ENCODE data around the gene ABLIM1. TPM values are rescaled to one million over a fixed set of nuclear protein-coding genes. Genes with fewer than 3 reads are reported as not detected.

Gene ABLIM1
- polyA plus RNA-seq, 5 donors = 38.2 to 68.6 (median 63.6) TPM

DNA sequence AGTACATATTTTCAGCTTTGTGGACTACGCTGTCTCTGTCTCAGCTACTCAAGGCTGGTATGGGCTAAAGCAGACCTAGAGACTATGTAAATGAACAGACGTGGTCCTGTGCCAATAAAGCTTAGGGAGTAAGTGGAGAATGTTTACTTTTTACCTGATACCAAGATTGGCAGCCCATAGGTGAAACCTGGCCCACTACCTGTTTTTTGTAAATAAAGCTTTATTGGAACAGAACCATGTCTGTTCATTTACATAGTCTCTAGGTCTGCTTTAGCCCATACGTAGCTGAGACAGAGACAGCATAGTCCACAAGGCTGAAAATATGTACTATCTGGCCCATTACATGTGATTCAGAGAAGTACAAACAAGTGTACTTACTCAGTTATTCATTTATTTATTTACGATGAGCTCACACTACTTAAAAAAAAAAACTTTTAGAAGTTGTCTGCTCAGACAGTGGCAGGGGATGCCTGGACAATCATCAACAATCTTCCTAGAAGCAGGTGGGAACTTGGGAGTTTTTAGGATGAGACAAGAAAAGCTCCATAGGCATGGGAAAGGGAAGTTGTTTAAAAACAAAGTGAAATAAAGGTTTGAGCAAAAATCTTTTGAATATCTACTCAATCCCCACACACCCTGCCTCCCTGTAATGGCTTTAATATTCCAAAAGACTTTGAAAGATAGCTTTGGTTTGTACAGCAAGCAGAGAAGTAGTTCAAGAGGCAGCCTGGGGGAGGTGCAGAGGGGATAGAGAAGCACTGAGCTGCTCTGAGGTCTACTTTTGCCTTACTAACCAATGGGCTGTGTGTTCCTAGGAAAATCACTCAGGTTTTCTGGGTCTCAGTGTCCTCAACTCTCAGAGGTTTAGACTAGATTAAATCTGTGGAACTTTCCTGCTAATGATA is 139.4 kb downstream of the ABLIM1 start:
- no peak for DNase-seq

DNA sequence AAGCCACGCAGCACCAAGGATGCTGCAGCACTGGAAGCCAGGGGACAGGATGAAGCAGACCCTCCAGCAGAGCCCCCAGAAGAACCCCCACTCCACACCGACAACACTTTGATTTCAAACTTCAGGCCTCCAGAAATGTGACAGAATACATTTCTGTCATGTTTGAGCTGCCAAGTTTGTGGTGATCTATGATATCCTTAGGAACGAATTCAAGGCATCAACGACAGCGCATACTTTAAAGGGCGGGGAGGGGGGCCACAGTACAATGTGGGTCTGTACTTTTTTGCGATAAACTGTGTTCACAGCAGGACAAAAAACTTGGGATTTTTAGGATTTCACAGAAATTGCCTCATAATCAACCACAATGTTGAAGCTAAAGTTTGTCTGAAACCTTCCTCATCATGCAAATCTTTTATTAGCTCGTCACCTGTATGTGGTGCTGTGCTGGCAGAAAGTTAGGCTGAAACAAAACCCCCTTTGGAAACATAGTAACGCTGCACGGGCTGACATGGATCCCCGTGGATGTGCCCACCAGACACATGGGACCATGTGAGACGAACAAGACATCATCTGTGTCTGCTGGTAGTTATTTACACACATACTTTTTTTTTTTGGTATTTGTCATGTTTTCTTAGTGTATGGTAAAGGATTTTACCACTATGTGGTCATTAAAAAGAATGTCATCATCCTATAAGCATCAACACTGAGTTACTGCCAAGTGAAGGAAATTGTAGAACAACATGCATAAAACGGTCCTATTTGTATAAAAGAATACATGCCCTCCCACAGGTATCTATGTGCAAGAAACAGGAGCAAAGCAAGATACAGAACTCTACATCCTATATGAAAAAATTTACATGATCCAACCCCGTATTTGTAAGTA is 140.5 kb downstream of the ABLIM1 start:
- DNase-seq = no peak

DNA sequence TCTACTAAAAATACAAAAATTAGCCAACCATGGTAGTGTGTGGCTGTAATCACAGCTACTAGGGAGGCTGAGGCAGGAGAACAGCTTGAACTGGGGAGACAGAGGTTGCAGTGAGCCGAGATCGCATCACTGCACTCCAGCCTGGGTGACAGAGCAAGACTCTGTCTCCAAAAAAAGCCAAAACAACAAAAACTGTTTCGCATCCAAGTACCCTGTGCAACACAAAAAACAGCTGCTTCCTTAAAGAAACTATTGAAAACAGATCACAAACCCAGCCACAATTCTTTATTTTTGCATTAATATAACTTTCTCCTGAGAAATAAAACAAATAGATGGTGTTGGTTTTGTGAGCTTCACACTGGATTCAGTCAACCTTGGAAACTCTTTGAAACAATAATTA is 141.7 kb downstream of the ABLIM1 start:
- DNase-seq = no peak

DNA sequence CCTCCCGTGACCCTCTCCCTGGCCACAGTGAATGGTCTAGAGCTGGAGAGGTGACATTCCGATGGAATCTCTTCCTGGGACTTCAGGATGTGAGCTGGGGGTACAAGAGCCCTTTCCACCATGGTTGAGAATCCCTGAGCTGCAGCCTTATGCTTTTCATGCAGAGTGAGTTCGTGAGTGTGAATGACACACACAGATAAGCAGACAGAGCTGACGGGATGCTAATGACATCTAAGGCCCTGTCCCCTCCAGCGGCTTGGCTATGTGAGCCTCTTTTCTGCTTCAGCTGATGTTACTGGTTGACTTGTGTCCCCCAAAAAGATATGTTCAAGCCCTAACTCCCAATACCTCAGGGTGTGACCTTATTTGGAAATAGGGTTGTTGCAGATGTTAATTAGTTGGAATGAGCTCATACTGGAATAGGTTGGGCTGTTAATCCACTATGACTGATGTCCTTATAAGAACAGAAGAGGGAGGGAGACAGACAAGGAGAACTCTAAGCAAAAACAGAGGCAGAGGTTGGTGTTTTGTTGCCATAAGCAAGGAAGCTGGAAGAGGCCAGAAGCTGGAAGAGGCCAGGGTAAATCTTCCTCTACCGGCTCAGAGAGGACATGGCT is 142.7 kb downstream of the ABLIM1 start:
- no peak for DNase-seq

DNA sequence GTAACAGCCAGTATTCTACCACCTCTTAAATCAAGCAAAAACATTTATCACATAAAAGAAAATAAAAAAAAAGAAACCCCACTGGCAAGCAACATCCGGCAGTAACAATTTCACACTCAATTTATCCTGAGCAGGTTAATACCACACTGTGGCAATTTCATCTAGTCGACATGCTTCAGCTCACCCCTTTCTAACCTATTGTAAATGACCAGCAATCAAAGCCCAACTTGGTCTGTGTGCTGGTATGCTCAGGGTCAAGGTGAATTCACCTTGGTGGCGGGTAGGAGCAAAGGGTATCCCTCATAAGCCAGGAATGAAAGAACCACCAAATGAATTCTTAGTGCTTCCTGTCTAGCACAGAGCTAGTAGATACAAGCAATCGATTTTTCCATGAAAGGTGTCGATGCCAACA is 144.7 kb downstream of the ABLIM1 start:
- no peak for DNase-seq

DNA sequence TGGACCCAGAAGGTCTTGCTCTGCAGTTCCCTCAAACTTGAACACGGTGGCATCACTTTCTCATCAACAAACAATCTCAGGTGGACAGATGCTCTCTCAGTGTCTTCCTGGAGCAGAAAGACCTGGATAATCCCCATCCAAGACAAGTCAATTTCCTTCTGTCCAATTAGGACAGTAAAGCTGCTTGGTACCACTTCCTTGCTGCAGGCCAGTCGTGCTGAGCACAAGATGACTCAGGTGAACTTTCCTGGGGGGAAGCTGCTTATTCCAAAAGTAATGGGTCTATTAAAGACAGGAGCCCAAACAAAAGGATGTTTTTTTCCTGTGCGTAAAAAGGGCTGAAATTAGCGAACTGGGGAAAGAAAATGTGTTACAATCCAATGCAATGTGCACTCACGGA is 146.2 kb downstream of the ABLIM1 start:
- DNase-seq = no peak

DNA sequence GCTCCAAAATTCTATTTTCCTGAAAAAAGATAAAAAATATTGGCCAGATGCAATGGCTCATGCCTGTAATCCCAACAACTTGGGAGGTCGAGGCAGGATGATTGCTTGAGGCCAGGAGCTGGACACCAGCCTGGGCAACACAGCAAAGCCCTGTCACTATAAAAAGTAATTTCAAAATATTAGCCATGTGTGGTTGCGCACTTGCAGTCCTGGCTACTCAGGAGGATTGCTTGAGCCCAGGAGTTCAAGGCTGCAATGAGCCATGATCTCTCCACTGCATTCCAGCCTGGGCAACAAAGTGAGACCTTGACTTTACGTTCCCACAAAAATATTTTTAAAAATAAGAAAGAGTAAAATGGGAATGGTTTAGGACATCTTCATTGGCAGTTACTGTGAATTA is 149.7 kb downstream of the ABLIM1 start:
- no peak for DNase-seq

DNA sequence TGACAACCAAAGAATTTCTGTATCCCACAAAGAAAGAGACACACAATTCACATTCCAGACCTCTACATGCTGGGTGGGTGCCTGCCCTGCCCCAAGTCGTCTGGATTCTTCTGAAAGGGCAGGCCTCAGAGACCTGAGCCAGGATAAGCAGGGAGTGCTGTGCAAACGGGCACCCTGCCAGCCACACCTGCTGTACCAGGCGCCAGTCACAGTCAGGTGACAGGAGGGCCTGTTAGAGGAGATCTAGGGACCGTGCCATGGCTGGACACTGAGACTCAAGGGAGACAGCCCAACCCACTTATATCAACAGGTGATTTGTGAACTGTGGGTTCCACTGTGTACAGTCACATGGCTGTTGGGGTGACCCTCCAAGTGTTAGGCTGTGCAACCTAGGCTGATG is 150.6 kb downstream of the ABLIM1 start:
- no peak for DNase-seq

DNA sequence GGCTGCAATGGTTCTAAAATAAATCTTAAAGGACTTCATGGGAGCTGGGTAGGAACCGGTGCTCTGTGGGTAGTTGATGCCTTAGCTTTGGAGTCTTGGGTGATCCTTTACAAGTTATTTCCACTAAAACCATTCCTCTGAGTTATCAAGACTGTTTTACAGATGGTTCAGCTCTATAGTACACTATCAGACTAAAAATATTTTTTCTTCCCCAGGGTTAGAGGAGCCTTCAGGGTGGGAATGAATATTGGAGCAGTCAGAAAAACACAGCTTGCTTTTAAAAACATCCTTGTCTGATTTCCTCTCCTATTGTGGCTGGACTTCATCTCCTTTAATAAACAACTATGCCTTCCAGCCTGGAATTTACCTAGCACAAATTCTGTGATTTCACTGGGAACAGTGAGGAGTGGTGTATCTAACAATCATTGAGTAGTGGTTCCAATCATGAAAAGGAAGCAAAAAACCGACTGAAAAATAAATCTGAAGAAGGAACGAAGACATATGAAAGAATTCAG is 151.1 kb downstream of the ABLIM1 start:
- no peak for DNase-seq

DNA sequence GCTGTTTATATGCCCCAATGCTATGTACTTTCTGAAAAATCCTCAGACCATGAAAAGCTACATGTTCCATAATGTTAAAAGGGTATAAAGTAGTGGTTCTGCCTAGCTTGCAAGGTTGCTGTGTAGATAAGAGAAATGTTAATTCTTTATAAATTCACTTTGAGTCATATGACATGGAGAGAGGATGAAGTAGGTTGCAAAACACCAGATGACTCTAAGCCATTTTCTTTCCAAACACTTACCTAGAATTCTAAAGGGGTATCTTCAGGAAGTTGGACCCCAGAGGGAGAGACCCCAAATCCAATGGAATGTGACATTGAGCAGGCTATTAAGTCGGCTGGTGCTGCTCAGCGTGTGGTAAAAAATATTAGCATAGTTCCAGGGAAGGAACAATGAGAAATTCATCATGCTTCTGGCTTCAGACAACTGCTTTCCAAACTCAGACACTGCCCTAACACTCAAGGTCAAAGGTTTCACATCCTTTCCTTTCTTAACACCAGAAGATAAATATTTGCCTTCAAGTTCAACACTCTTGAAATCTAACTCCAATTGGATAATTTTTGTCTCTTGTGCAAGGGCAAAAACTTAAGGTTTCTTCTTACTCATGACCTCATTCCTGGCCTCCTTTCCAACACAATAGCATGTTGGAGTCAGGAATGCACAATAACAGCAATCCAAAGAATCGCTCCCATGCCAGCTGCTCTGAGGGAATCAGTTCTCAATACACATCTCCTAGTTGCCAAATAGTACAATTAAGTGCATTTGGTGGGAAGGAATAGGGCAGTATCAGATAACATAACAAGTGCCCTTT is 153.1 kb downstream of the ABLIM1 start:
- no peak for DNase-seq

DNA sequence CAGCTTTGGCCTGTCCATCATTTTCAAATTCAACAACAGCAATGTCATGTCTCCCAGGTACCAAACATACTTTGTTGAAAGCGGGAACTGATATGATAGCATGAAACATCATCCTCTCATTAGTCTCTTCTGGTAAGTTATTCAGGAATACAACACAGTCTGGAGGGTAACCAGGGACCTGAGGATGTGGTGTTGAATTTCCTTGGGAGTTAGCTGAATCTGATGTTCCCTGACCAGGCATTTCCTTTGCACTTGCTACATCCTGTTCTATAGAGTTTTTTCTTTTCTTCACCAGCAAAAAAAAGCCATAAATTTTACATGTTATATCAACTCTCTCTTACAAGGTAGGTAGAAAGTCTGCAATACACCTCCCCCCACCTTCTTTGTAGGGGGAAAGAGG is 156.0 kb downstream of the ABLIM1 start:
- no peak for DNase-seq

DNA sequence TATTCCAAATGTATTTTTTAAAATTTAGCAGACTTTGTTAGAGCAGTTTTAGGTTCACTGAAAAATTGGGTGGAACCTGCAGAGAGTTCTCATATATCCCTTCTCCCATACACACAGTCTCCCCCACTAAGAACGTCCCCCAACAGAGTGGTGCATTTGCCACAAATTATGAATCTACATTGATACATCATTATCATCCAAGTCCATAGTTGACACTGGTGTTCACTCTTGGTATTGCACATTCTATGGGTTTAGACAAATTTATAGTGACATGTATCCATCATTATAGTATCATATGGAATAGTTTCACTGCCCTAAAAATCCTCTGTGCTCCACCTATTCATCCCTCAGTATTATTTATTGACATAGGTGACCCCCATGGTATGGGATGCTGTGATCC is 156.4 kb downstream of the ABLIM1 start:
- no peak for DNase-seq

DNA sequence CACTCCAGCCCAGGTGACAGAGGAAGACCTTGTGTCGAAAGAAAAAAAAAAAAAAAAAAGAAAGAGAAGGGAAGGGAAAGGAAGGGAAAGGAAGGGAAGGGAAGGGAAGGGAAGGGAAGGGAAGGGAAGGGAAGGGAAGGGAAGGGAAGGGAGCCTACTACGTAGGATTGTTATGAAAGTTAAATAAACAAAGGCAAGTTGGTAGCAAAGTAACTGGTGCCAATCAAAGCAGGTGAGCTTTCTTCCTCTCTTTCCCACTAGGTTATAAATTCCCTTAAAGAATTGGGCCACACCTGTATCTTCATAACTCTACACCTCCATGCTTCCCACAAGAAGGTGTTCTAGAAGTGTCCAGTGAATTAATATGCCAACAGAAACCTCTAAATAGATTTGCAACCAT is 157.4 kb downstream of the ABLIM1 start:
- no peak for DNase-seq

DNA sequence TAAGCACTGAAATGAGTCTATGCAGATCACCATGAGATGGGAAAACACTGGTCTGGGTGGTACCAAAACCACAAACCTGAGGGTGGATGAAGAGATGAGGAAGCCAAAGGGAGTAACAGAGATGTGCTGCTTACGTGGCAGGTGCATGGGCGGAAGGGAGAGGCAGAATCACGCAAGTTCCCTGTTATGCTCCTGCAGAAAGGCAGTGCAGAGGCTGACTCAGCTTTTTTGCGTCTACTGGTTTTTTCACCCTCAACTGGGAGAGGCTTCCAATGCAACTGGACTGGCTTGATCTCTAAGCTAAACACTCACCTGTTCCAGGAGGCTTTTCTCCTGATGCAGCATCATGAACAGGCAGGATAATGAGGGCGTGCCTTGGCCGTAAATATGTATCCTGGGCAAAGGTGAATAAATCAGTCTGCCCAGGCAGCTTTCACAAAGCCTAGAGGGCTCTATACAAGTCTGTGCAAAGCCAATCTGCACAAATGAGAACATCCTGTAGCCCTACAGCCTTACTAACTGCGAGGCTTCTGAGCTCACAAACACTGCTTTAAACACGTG is 158.4 kb downstream of the ABLIM1 start:
- no peak for DNase-seq

DNA sequence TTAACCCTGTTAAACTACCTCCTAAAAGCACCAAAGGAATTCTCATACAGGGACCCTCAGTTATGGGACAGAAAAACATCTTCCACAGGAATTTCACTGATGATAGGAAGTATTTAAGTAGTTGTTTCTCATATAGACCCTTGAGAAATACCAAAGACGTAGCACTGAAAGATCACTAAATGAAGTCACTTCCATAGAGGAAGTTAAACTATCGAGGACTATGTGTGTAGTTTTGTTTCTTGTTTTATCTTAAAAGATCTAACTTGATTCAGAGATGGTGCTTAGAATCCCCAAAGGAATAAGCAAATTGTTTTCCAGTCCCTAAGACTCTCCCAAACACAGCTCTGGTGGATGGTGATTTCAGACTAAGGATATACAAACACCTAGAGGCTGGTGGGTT is 159.0 kb downstream of the ABLIM1 start:
- no peak for DNase-seq

DNA sequence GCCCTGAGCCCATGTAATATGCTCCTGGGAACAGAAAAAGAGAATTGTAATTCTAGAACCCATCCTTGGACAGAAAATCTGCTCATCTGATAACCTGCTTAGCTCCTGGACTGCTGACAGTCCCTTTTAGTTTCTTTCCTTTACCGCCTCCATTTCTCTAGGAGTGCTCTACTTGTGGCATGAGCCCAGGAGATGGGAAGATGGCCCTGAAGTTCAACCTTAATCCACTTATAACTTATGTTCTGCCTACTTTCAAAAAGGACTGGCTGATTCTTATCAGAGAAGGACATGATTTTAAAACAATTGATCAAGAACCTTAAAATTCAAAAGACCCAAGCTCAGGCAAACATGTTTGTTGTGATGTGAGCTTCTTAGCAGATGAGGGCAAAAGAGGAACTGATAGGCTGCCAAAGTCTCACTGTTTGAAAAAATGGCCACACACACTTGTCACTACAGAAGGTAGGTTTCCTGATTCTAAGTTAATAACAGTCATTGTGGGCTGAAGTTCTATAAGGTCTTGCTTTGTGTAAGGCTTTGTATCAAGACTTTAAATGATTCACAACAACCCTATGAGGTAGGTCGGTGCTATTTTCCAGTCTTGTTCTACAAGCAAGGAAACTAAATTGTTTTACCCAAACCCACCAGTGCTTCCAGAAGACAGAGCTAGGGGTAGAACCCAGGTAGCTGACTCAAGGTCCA is 159.5 kb downstream of the ABLIM1 start:
- no peak for DNase-seq

DNA sequence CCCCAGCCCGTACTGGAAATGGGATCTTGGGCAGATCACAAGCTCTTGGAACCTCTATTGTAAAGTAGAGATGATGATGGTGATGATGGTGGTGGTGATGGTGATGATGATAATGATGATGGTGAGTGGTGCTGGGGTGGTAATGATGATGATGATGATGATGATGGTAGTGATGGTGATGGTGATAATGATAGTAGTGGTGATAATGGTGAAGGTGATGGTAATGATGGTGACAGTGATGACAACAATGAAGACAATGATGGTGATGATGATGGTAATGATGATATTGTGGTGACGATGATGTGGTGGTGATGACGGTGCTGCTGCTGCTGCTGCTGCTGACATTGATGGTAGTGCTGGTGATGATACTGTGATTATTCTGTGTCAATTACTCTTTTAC is 162.8 kb downstream of the ABLIM1 start:
- DNase-seq = no peak

DNA sequence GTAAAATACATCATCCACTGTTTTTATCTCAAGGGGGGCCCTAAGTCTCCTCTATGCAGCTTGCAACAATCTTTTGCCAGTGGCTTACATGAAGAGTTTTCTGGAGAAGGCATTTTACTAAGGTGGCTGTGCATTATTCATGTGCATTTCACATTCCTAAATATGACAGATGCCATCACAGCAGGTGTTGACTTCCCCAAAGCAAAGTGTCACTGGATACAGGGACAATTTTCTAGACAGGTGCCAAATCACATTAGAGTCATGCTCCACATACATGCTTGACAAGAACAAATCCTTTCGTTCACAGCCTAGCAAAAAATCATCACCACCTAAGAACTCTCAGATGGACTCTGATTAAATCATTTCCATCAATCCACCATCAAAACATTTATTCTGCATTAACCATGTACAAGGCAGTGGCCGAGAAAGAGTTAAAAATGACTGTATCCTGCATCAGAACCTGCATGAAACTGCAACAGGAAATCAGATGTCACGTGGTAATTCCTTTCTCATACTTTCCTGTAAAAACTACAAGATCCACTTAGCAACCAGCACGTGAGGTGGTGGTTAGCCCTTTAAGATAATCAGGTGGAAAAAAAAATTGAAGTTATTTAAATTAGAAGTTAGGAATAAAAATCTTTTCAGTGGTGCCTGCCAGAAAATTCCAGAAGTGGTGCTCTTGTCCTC is 165.6 kb downstream of the ABLIM1 start:
- DNase-seq = no peak

DNA sequence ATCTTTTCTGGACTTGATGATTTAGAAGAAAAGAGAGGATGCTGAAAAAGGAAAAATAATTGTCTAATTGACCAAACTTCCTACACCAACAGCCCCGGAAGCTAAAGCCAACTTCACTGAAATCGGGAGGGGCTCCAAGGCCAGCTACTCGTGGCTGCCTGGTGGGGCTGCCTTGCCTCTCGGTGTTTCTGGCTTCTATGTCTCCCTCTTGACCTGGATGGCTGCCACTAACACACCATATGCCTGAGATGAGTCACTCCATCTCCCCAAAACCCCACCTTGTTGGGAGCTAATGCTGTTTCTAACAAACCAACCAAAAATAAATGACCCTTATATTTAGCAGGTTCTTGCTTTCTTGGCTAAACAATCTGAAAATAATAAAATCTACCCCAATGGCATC is 166.1 kb downstream of the ABLIM1 start:
- DNase-seq = no peak

DNA sequence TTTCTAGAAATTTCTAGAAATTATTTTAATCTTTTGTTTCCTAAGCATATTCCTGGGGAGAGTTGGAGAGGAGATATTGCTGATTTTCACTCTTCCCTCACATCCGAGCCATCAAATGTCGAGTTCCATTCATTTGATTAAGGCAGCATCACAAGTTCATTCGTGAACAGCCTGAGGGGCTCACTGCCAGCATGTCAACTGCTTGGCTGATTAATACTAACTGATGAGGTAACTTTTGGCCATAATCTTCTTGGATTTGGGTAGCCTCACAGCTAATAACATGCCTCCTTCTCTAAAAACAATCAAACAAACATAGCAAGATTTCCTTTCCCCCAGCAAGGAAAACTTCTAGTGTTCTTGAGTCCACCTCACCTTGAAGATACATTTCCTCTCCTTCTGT is 166.7 kb downstream of the ABLIM1 start:
- DNase-seq = no peak
